DMS153 treated with DMSO at 0.1 percent for 48 hours (cell line): ENCODE results near the gene FOXR1.
A peak's percentile ranks its signal among the peaks of the same experiment; 100 is the strongest.

Experiments used
- DNase-seq: peaks from one replicate; lab custom pipeline; 2025; ENCODE audit not compliant: unreplicated experiment; lab: John Stamatoyannopoulos, UW

Gene FOXR1

DNA sequence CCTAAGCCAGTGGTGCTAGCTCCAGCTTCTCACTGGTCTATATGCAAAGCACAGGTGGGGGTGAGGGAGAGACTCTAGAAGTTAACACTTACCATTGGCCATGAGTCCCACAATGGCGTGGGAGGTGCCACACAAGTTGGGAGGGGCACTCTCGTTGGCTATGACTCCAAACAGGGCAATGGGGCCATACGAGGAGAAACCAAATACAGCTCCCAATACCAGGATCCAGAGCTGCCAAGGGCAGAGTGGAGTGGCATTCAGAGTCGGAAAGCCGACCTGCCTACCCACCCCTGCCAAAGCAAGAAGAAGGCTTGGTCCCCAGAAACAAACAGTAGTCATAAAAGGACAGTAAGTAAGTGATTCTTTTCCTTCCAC lies 53.5 kb downstream of the FOXR1 start:
- DNase-seq = no peak

DNA sequence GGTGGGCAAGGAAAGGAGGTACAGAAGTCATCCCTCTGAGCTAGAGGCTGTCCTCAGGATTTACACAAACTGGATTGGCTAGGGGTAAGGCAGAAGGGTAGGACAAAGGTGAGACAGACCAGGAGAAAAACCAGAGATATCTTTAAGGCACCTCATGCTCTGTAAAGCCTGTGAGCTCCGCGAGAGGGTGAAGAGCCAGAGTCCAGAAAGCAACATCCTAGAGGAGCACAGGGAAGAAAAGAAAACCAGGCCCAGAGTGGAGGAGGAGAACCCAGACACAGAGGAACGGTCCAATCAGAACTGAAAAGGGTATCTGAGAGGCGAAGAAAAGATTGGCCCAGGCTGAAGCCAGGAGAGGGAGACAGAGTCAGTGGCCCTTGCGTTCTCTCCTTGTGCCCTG lies 54.0 kb downstream of the FOXR1 start:
- DNase-seq = no peak

DNA sequence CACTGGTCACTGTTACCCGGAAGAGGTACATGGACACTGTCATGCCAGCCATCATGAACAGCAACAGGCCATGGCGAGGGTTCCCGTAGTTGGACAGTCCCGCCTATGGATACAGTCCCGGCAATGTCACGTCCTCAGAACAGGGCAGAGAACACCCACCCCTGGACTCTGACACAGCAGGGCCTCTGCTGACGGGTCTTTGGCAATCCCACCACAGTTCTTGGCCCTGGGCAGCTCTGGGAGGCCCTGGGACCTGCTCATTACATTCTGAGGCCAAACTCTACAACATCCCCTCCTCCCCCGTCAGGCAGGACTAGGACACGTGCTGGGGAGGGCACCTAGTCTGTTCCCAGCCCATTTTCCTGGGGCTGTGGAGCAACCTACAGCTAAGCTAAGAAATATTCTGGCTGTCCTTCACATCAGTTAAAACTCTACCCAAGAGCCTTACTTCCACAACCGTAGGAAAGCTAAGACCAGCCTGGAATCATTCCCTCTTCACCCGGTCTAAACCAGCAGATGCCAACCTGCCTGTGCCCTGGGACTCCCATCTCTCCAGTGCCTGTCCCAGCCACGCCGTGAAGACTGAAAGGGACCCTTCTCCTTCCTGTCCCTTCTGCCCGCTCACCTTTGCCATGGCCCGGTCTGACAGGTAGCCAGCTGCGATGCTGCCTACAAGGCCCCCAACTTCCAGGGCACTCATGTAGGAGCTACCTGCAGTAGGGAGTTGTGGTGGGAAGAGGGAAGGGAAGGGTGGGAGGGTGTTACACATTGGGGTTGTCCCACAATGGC lies 54.6 kb downstream of the FOXR1 start:
- DNase-seq = no peak

DNA sequence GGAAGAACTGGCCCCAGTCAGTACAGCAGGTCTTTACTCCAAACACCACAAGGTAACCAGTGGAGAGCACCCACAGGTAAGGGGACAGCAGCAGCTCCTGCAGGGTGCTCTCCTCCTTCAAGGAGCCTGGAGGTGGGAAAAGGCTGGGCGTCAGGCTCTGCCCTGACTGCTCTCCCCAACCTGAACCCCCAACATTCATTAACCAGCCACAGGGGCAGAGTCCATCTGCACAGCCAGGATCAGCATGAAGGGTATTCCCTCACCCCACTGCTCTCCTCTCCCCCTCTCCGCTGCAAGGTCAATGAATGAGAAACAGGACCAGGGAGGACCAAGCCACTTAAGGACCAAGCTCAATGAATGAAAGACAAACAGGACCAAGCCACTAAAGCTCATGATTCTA lies 55.4 kb downstream of the FOXR1 start:
- DNase-seq = no peak

DNA sequence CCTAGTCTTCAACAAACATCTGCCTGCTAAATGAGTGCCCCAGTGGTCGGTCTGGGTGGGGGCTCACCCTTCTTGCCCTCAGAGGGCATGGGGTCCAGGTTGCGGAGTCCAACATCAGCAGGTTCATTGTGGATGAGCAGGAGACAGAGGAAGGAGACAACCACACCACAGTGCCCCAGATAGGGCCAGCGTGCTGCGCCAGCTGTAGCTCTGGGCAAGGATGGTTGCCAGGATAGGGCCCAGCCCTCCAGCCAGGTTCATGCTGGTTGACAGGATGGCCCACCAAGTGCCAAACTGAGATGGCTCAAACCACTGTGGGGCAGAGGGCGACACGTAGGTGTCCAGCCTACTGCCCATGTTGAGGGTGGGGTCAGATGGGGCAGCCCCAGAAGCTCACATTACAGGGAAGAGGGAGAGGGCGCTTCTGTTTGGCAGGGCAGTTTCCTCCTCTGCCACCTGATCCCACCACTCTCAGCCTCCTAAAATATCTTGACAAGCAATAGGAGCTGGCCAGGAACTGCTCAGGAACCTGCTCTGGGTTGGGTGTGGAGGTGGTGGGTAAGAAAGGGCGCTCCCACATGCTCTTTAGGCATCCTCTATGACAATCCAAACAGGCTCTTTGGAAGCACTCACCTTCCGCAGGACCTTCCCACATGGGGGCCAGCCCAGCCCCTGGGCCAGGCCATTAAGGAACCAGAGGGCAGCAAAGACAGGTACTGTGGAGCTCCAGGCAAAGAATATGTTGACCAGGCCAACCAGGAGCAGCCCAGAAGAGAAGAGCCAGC lies 56.2 kb downstream of the FOXR1 start:
- no peak for DNase-seq

DNA sequence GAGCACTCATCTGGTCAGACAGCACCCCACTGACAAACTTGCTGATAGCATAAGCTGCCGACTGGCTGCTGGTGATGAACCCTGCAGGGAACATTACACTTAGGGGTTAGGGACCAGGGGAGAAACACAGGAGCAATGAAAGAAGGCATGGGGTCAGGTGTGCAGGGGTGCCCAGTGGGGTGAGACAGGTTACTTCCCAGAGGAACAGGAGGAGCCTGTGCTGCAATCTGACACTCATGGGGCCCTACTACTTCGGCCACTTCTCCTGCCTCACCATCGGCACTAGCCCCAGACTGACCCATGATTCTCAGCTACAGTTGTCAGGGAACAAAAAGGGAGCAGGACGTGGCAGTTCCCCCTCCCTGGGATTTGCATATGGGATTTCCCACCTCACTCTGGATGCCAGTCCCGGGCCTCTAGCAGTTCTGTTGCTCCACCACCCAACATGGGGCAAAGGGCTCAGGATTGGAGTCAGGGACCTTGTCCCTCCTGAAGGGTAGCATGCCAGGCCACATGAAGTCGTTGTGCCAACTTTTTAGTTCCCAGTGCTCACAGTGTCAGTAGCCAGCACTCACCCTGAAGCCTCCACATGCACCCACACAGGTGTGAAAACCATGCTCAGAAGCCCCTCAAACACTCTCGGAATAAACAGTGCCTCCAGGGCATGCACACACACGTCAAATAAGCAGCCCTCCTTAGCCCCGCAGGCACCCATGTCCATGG lies 56.9 kb downstream of the FOXR1 start:
- DNase-seq = no peak

DNA sequence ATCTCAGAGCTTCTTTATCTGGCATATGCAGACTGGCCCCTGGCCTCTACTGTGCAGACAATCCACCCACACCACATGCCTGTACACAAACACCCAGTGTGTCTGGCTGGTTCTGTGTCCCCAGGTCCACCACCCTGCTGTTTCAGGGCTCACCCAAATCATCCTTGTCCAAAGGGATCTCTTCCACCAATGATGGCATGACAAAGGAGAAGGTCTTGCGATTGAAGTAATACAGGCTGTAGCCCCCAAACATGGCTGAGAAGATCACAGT lies 57.4 kb downstream of the FOXR1 start:
- DNase-seq = no peak

DNA sequence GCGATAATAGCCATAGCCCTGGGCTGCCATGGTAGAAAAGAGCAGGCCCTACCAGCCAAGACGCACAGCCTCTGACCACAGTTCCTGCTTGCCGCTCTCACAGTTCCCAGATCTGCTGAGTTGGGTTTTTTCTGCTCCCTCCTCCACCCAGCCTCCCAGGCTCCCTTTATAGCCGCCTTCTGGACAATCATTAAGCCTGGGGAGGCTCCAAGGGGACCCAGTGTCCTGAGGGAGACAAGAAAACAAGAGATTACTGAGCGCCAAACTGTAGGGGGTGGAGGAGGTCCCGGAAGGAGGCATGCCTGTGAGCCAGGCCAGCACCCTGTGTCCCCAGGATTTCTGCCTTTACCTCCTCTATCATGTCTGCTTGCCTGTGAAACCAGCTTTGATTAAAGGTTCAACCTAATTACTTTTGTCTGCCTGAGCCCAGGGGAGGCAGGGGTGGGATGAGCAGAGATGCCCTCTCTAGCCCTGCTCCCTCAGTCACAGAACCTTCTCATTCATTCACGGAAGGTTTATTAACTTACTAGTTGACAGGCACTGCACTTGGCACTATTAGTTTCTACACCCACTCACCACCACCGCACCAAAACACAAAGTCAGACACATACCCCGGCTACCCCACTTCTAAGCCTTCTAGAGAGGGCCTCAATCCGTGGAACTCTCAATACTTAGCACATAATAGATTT lies 57.9 kb downstream of the FOXR1 start:
- DNase-seq = no peak

DNA sequence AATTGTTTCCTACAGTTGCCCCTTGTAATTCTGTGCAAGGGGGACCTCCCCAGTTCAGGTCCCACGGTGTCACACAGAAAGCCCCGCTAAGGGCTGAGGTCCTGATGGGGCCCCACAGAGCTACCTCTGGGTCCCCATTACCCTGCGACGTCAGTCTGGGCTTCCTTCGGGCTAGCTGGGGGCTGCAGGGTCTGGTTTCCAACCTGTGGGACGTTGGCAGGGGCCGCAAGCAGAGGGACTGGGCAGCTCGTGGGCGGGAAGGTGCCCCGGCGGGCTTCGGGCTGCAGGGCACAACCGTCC lies 58.4 kb downstream of the FOXR1 start:
- DNase-seq = no peak

DNA sequence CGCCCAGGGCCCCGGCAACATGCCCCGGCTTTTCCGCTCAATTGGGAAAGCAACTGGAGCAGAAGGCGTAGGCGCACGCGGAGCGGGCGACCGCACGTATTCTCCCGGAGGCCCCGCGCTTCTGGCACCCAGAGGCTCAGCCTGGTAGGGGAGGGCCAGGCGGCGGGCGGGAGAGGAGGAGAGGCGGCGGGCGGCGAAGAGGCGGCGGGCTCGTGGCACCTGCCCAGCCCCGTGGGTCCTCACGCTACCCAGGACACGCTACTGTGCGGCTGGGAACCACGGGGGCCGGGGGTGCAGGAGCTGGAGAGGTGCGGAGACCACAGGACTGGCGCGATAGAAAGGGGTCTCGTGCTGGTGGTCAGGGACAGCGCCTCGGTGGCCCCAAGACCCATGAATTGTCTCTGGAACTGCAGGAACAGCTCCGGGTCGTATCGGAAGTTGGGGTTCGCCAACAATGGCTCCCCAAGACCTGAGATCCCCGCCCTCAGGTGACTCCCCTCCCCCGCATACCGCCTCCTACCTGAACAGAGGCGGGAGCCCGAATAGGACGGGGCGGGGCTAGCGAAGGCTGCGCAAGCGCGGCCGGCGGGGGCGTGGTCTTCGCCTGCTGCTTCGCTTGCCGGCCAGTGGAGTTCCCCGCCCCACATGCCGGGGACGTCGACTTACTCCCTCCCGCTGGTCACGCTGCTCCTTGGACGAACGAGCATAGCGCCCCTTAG lies 58.9 kb downstream of the FOXR1 start, which contains the start of gene SLC37A4:
Gene SLC37A4 (minus strand): TSS at position 549 of the 719 bp plus-strand sequence.
- peak; percentile 88 for DNase-seq
